ENCODE measurements around the gene ZNF787.

DNA sequence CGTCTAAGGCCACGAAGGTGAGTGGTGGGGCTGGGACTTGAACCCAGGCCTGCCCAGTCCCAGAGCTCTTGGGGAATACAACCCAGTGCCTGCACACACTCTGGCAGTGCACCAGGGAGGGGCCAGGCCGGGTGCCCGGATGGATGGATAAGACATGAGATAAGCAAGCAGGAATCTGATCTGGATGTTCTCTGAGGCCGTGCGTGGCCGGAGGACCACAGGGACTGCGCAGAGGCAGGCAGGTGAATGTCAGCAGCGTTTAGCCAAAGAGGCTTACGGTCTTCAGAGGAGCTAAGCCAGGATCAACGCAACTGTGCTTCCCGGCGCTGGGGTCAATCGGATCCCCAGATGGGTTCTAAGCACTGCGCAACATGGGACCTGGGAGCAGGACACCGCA lies 1.5 kb downstream of the ZNF787 start:
- TF ChIP-seq RFX5 (IDR thresholded peaks at IDR 0.05; ENCODE audit: low read depth, low read length) (no peak), MXI1 (IDR thresholded peaks at IDR 0.05; ENCODE audit: borderline replicate concordance, low read depth, low read length) (no peak), RCOR1 (IDR thresholded peaks at IDR 0.05; ENCODE audit: insufficient replicate concordance, low read length) (no peak), POLR2A (IDR thresholded peaks at IDR 0.05; ENCODE audit: low read depth, low read length) (no peak)
- TF ChIP-seq, protein P1, sequence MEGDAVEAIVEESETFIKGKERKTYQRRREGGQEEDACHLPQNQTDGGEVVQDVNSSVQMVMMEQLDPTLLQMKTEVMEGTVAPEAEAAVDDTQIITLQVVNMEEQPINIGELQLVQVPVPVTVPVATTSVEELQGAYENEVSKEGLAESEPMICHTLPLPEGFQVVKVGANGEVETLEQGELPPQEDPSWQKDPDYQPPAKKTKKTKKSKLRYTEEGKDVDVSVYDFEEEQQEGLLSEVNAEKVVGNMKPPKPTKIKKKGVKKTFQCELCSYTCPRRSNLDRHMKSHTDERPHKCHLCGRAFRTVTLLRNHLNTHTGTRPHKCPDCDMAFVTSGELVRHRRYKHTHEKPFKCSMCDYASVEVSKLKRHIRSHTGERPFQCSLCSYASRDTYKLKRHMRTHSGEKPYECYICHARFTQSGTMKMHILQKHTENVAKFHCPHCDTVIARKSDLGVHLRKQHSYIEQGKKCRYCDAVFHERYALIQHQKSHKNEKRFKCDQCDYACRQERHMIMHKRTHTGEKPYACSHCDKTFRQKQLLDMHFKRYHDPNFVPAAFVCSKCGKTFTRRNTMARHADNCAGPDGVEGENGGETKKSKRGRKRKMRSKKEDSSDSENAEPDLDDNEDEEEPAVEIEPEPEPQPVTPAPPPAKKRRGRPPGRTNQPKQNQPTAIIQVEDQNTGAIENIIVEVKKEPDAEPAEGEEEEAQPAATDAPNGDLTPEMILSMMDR (conservative IDR thresholded peaks at IDR 0.05; ENCODE audit: low read depth, low read length): no peak
- TF ChIP-seq, protein P2, sequence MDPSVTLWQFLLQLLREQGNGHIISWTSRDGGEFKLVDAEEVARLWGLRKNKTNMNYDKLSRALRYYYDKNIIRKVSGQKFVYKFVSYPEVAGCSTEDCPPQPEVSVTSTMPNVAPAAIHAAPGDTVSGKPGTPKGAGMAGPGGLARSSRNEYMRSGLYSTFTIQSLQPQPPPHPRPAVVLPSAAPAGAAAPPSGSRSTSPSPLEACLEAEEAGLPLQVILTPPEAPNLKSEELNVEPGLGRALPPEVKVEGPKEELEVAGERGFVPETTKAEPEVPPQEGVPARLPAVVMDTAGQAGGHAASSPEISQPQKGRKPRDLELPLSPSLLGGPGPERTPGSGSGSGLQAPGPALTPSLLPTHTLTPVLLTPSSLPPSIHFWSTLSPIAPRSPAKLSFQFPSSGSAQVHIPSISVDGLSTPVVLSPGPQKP (IDR thresholded peaks at IDR 0.05; ENCODE audit: borderline replicate concordance, low read depth, low read length): no peak

Measured in IMR-90 (cell line).